H1 (cell line): ENCODE data around the gene FRY. TPM values are rescaled to one million over a fixed set of nuclear protein-coding genes. Genes with fewer than 3 reads are reported as not detected.

ENCODE experiments used
- KDM4A ChIP-seq: IDR thresholded peaks from one replicate; pipeline ENCODE4 v1.7.1; 2012; ENCODE audit warnings: low read depth, mild to moderate bottlenecking, moderate library complexity, low read length, inconsistent platforms; ENCODE audit not compliant: severe bottlenecking
- polyA plus RNA-seq, 7 experiments: library from polyadenylated mRNA; depleted of rRNA in 3 of 7; stranded (reverse) in 5 of 7; unstranded in 2 of 7; fragments of >200 nt in 5 of 7; fragments of 200-250 nt in 2 of 7; gene quantifications; 1 replicate in 5 of 7; 2 replicates in 1 of 7; 4 replicates in 1 of 7; pipeline versions ENCODE4 v1.2.1 to v1.2.3, GENCODE V29; 2011 to 2013; ENCODE audit warnings: missing spikeins in 2 of 7, mixed read lengths in 2 of 7
- total RNA-seq: library from RNA; stranded (reverse); fragmentation: NEBNext Ultra II Directional; extraction: Animal tissue kit (Norgen Biotek cat#: 25700); gene quantifications from 2 replicates; pipeline ENCODE4 v1.2.1, GENCODE V29; 2021

The FRY gene
- total and polyA plus RNA-seq, 2 of the 8 experiments (the other 6 are each of a cell fraction or from before 2014, with no cell fraction given), result 4.3 to 9.2 TPM

DNA sequence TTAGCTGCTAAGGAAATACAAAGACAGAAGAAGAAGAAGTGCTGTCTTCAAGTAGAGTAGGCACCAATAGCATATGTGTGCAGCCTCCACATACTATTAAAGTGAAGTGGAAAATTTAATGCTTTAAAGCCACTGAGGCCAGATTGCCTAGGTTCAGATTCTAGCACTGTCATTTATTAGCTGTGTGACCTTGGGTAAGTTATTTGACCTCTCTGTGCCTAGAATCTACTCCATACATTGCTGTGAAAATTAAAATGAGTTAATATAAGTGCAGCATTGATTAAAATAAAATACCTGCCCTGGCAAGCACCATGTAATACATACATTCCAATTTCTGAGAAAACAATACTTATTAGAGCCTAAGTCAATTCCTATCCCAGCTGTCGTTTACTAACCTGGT lies 110.5 kb downstream of the FRY start (continued):
- TF ChIP-seq KDM4A, result no peak
